CD4-positive, alpha-beta T cell (primary cell): ENCODE results near the gene KIF26A. TPM values are rescaled to one million over a fixed set of nuclear protein-coding genes. Genes with fewer than 3 reads are reported as not detected.

ENCODE experiments used
- ATAC-seq: fragments of 200-7000 bp; cut with Tn5 transposase; one replicate; pipeline ENCODE4 v1.10.0; 2022; ENCODE audit warnings: mild to moderate bottlenecking; ENCODE audit not compliant: poor library complexity
- CTCF ChIA-PET: fragments of 350-600 bp; sonication (Branson Sonifier 250); formaldehyde crosslinking; loops from one replicate; lab custom pipeline; 2021; ENCODE audit warnings: antibody characterized with exemption, inconsistent platforms; lab: Charles Lee
- POLR2A ChIA-PET: fragments of 350-600 bp; sonication (Branson Sonifier 250); formaldehyde crosslinking; loops from one replicate; lab custom pipeline; 2021; ENCODE audit warnings: antibody characterized with exemption, inconsistent platforms; lab: Charles Lee
- DNase-seq, 14 experiments: peaks; one replicate each; pipeline ENCODE4 v3.0.0-alpha.2; 2013 to 2020; ENCODE audit warnings: mixed read lengths in 2 of 14
- H3K27ac ChIP-seq, 2 donors: one replicate each; pipeline versions ENCODE4 v1.5.1 to v1.7.0; 2013; ENCODE audit warnings: low read length in 2 of 2, low read depth in 1 of 2, mild to moderate bottlenecking in 1 of 2
- H3K27me3 ChIP-seq, 2 experiments: 1 replicate in 1 of 2; 2 replicates in 1 of 2; pipeline versions ENCODE4 v1.6.1 to v1.7.0; 2013; ENCODE audit warnings: low read length in 2 of 2, control low read depth in 1 of 2, mild to moderate bottlenecking in 1 of 2, moderate library complexity in 1 of 2; ENCODE audit not compliant: insufficient read depth in 2 of 2, control insufficient read depth in 1 of 2
- H3K36me3 ChIP-seq: one replicate; pipeline ENCODE4 v1.6.1; 2013; ENCODE audit warnings: low read length, control low read depth; ENCODE audit not compliant: insufficient read depth
- H3K4me1 ChIP-seq: one replicate; pipeline ENCODE4 v1.6.1; 2013; ENCODE audit warnings: low read length, control low read depth; ENCODE audit not compliant: insufficient read depth
- H3K4me3 ChIP-seq: one replicate; pipeline ENCODE4 v1.5.1; 2013; ENCODE audit warnings: mild to moderate bottlenecking, low read length, moderate library complexity
- H3K9me3 ChIP-seq, 2 experiments: 1 replicate in 1 of 2; 2 replicates in 1 of 2; pipeline versions ENCODE4 v1.6.1 to v1.7.0; 2013; ENCODE audit warnings: low read length in 2 of 2, mild to moderate bottlenecking in 2 of 2, control low read depth in 1 of 2, moderate library complexity in 1 of 2; ENCODE audit not compliant: control insufficient read depth in 1 of 2, insufficient read depth in 1 of 2
- H3K27ac Mint-ChIP-seq: one replicate; pipeline ENCODE4 v1.8.0; 2020; ENCODE audit warnings: mixed read lengths
- H3K27me3 Mint-ChIP-seq: one replicate; pipeline ENCODE4 v1.8.0; 2021; ENCODE audit warnings: mixed read lengths
- H3K36me3 Mint-ChIP-seq: one replicate; pipeline ENCODE4 v1.8.0; 2021; ENCODE audit warnings: low read depth, mixed read lengths
- H3K4me1 Mint-ChIP-seq: one replicate; pipeline ENCODE4 v1.8.0; 2021; ENCODE audit warnings: low read depth, mixed read lengths
- H3K4me3 Mint-ChIP-seq: one replicate; pipeline ENCODE4 v1.8.0; 2020; ENCODE audit warnings: mild to moderate bottlenecking, mixed read lengths
- H3K9me3 Mint-ChIP-seq: one replicate; pipeline ENCODE4 v1.8.0; 2020; ENCODE audit warnings: mixed read lengths
- intact Hi-C, 2 experiments: fragments of 100-400 bp; cut with DNase I in 1 of 2; cut with micrococcal nuclease in 1 of 2; formaldehyde crosslinking; loops; one replicate each; pipeline versions ENCODE4 v1.15.1 to v1.9.0; 2023 to 2025; cut with DNase I, micrococcal nuclease
- total RNA-seq, 174 experiments: library from RNA in 2 of 174; stranded (reverse) in 2 of 174; gene quantifications; one replicate each; pipeline ENCODE4 v1.2.3 and lab custom pipeline; 2021 to 2026
- TF ChIP-seq, protein P1 (sequence below): fragments of 200-600 bp; IDR thresholded peaks from one replicate; pipeline ENCODE4 v1.8.0; 2022; ENCODE audit warnings: antibody characterized with exemption, mild to moderate bottlenecking

KIF26A gene
- total RNA-seq, 2 experiments from 2014 or later, result 0.25 to 0.31 TPM

DNA sequence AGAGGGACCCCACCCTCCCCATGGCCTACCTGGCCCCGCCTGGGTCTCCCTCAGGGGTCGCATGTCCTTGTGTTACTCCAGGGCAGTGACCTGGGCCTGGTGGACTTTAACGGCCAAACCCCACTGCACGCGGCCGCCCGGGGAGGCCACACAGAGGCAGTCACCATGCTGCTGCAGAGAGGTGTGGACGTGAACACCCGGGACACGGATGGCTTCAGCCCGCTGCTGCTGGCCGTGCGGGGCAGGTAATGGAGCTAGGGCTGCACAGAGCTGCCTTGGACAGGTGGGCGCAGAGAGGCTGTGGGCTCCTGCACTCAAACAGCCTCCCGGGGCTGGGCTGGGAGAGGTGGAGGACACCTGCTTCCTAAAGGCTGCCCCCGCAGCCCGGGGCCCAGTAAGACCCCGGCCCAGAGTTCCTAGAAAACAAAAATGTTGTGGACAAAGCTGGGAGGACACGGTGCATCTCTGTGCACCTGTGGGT lies 31.2 kb upstream of the KIF26A start:
- intact Hi-C loops, result no loop called here
- Histone ChIP-seq H3K4me3 (no peak overlapping the region), H3K36me3 (no peaks in the 10 kb centered on the region), H3K27me3 (no peaks in the 10 kb centered on the region), H3K4me1 (no peaks in the 10 kb centered on the region), H3K9me3 (peaks cover 0 to 7% of the 10 kb centered on the region in 2 experiments), H3K27ac (no peak overlapping the region)
- no peak overlapping the region for H3K27ac Mint-ChIP-seq
- DNase-seq (no peak), ATAC-seq (no peak)
- no peaks in the 10 kb centered on the region for H3K4me1 Mint-ChIP-seq
- H3K9me3 Mint-ChIP-seq, result no peaks in the 10 kb centered on the region
- no peaks in the 10 kb centered on the region for H3K36me3 Mint-ChIP-seq
- CTCF ChIA-PET, result no interaction called here
- POLR2A ChIA-PET, result interaction anchor here (1.3 kb wide), 1 partner anchor 29 kb away, joined by 3 read pairs; no protein-coding TSS in a partner anchor
- H3K27me3 Mint-ChIP-seq, result no peaks in the 10 kb centered on the region
- TF ChIP-seq, protein P1, sequence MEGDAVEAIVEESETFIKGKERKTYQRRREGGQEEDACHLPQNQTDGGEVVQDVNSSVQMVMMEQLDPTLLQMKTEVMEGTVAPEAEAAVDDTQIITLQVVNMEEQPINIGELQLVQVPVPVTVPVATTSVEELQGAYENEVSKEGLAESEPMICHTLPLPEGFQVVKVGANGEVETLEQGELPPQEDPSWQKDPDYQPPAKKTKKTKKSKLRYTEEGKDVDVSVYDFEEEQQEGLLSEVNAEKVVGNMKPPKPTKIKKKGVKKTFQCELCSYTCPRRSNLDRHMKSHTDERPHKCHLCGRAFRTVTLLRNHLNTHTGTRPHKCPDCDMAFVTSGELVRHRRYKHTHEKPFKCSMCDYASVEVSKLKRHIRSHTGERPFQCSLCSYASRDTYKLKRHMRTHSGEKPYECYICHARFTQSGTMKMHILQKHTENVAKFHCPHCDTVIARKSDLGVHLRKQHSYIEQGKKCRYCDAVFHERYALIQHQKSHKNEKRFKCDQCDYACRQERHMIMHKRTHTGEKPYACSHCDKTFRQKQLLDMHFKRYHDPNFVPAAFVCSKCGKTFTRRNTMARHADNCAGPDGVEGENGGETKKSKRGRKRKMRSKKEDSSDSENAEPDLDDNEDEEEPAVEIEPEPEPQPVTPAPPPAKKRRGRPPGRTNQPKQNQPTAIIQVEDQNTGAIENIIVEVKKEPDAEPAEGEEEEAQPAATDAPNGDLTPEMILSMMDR, result no peak
- no peak overlapping the region for H3K4me3 Mint-ChIP-seq

DNA sequence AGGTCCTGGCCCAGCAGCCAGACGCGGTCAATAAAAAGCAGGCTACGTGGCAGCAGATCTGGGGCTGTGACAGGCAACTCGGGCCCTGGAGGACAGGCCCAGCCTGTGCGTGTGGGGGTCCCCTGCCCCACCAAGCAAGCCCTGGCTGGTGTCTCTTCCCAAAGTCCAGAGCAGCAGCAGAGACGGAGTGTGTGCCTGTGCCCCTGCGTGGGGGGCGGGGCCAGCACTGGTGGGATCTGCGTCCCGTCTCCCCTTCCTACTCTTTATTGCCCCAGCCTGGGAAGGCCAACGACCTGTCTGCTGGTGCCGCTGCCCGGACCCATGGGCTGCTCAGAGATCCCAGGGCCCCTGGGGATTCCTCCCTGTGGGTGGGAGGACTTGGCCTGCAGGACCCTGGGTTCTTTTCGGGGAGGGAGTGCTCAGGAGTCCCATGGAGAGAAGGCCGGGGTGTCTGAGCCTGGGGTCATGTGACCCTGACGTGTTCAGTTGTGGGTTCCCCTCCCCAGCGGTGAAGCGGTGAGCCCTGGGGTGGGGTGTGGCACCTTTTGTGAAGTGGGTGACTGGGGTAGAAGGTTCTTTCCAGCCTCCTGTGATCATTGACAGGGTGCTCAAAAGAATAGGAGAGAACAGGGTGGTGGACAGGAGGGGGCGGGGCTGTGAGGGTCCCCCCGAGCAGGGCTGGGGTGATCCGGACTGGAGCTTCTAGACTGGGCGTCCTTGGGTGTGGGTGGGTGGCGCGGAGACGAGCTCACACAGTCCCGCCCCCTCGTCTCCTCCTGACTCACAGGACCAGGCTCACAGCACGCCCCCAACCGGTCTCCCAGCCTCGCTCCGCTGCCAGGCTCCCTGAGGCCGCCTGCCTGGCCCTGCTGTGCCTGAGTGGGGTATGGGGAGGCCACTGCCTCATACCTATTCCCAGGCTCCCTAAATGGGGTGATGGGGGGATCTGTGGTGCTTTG lies 30.5 kb upstream of the KIF26A start:
- H3K4me3 Mint-ChIP-seq, result no peak overlapping the region

More for the DNA sequence above, 30.5 kb upstream of the KIF26A start:
- intact Hi-C loops, result no loop called here
- H3K4me1 ChIP-seq, result no peaks in the 10 kb centered on the region
- TF ChIP-seq, protein P1, result no peak
- no peak for DNase-seq
- H3K36me3 ChIP-seq, result no peaks in the 10 kb centered on the region
- Mint-ChIP-seq H3K9me3 (no peaks in the 10 kb centered on the region), H3K27me3 (no peaks in the 10 kb centered on the region), H3K36me3 (no peaks in the 10 kb centered on the region), H3K27ac (no peak overlapping the region), H3K4me1 (no peaks in the 10 kb centered on the region)
- ChIA-PET POLR2A (no interaction called here), CTCF (interaction anchor here (0.7 kb wide), 1 partner anchor 30 kb away, joined by 3 read pairs; no protein-coding TSS in a partner anchor)
- no peak overlapping the region for H3K4me3 ChIP-seq
- no peak overlapping the region for H3K27ac ChIP-seq
- ATAC-seq, result no peak
- H3K27me3 ChIP-seq, result peaks cover 0 to under 1% of the 10 kb centered on the region in 2 experiments
- H3K9me3 ChIP-seq, result peaks cover 0 to 1% of the 10 kb centered on the region in 2 experiments
